Peyer's patch (tissue), 4 donors: Measurements from ENCODE around the gene TMEM179B. TPM values are rescaled to one million over a fixed set of nuclear protein-coding genes. Genes with fewer than 3 reads are reported as not detected.
"Not testable (repeated sequence)": the region's sequence is repeated elsewhere in the genome, so short reads cannot be mapped to it uniquely, and the experiment has no call there.

Experiments used
- DNase-seq, 3 donors: peaks; one replicate each; pipeline ENCODE4 v3.0.0-alpha.2; 2017 to 2019
- H3K27ac ChIP-seq, 4 donors: fragments of 200-600 bp; sonication (generic); one replicate each; pipeline ENCODE4 v1.5.1; 2016 to 2019
- H3K27me3 ChIP-seq, 2 donors: fragments of 200-600 bp; sonication (generic); one replicate each; pipeline ENCODE4 v1.5.1; 2019
- H3K36me3 ChIP-seq, 3 donors: fragments of 200-600 bp; sonication (generic); one replicate each; pipeline ENCODE4 v1.5.1; 2016 to 2019
- H3K4me1 ChIP-seq, 4 donors: fragments of 200-600 bp; sonication (generic); one replicate each; pipeline ENCODE4 v1.5.1; 2016 to 2019
- H3K4me3 ChIP-seq, 4 donors: fragments of 200-600 bp; sonication (generic); 1 replicate in 3 of 4; 2 replicates in 1 of 4; pipeline ENCODE4 v1.5.1; 2016 to 2019; ENCODE audit warnings: mild to moderate bottlenecking in 1 of 4
- H3K9me3 ChIP-seq, 4 donors: fragments of 200-600 bp; sonication (generic); one replicate each; pipeline ENCODE4 v1.5.1; 2016 to 2019; ENCODE audit warnings: mild to moderate bottlenecking in 1 of 4
- POLR2A ChIP-seq, 2 donors: fragments of 450-650 bp; IDR thresholded peaks; one replicate each; pipeline ENCODE4 v1.5.1; 2017; ENCODE audit warnings: antibody characterized with exemption in 2 of 2, mild to moderate bottlenecking in 2 of 2, moderate library complexity in 2 of 2
- total RNA-seq, 4 donors: library from RNA; depleted of rRNA; stranded (reverse); fragments of >200 nt; gene quantifications; one replicate each; pipeline ENCODE4 v1.1.0, GENCODE V29; 2016
- TF ChIP-seq, protein P1 (sequence below), 6 experiments: fragments of 450-650 bp in 4 of 6; fragments of 200-600 bp in 2 of 6; sonication (generic) in 1 of 6; IDR thresholded peaks; one replicate each; pipeline ENCODE4 v1.5.1; 2017 to 2019; ENCODE audit warnings: antibody characterized with exemption in 6 of 6, mild to moderate bottlenecking in 3 of 6, moderate library complexity in 1 of 6

The TMEM179B gene
- total RNA-seq, 4 donors from 2014 or later: 28.9 to 112 (median 83.6) TPM

DNA sequence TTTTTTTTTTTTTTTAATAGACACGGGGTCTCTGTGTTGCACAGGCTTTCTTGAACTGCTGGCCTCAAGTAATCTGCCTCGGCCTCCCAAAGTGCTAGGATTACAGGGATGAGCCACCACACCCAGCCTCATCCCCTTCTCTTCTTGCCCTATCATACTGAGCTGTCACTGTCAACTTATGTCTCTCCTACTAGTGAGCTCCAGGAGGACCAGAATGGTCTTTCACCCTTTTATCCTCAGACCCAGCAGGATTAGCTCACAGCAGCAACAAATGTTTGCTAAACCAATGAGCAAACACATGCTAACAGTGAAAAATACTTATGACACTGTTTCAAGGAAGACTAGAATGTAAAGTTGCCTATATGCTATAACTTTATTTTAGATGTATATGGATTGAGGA lies 24.5 kb downstream of the TMEM179B start:
- H3K4me3 ChIP-seq: no peak overlapping the region
- no peaks in the 10 kb centered on the region for H3K27me3 ChIP-seq
- H3K36me3 ChIP-seq: peaks cover 0 to 17% (median 0%) of the 10 kb centered on the region in 3 donors
- no peaks in the 10 kb centered on the region for H3K4me1 ChIP-seq
- DNase-seq: no peak
- H3K27ac ChIP-seq: no peak overlapping the region
- no peak for TF ChIP-seq POLR2A (IDR thresholded peaks at IDR 0.05)
- TF ChIP-seq, protein P1, sequence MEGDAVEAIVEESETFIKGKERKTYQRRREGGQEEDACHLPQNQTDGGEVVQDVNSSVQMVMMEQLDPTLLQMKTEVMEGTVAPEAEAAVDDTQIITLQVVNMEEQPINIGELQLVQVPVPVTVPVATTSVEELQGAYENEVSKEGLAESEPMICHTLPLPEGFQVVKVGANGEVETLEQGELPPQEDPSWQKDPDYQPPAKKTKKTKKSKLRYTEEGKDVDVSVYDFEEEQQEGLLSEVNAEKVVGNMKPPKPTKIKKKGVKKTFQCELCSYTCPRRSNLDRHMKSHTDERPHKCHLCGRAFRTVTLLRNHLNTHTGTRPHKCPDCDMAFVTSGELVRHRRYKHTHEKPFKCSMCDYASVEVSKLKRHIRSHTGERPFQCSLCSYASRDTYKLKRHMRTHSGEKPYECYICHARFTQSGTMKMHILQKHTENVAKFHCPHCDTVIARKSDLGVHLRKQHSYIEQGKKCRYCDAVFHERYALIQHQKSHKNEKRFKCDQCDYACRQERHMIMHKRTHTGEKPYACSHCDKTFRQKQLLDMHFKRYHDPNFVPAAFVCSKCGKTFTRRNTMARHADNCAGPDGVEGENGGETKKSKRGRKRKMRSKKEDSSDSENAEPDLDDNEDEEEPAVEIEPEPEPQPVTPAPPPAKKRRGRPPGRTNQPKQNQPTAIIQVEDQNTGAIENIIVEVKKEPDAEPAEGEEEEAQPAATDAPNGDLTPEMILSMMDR (IDR thresholded peaks at IDR 0.05): no peak
- no peaks in the 10 kb centered on the region for H3K9me3 ChIP-seq

DNA sequence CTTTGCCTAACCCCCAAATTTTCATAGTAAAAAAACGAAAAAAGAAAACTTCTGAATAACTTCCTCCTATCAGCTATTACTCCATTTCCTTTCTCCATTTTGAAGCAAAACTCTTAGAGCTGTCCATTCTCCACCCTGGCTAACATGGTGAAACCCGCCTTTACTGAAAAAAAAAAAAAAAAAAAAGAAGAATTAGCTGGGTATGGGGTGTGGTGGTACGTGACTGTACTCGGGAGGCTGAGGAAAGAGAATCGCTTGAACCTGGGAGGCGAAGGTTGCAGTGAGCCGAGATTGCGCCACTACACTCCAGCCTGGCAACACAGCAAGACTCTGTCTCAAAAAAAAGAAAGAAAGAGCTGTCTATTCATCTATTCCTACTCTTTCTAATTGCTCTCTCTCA lies 29.4 kb downstream of the TMEM179B start:
- peaks cover 0 to 55% (median 0%) of the 10 kb centered on the region in 3 donors for H3K36me3 ChIP-seq
- no peak for DNase-seq

DNA sequence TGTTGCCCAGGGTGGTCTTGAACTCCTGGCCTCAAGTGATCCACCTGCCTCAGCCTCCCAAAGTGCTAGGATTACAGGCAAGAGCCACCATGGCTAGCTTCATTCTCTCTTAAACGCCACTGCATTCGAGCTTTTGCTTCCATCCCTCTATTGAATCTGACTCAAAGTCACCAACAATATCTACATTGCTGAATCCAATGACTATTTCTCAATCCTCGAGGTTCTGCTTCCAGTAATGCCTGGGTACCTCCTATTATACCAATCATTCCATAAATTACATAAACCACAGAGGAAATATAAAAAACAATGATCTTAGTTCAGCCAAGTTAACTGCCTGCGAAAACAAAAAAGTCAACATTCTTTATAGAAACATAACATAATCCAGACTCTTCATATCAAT lies 29.9 kb downstream of the TMEM179B start:
- no peak for DNase-seq
- TF ChIP-seq POLR2A (IDR thresholded peaks at IDR 0.05): no peak
- TF ChIP-seq, protein P1 (IDR thresholded peaks at IDR 0.05): no peak
- Histone ChIP-seq H3K36me3 (peaks cover 0 to 61% (median 0%) of the 10 kb centered on the region in 3 donors), H3K27me3 (no peaks in the 10 kb centered on the region), H3K4me1 (no peaks in the 10 kb centered on the region), H3K4me3 (no peak overlapping the region), H3K27ac (no peak overlapping the region), H3K9me3 (no peaks in the 10 kb centered on the region)

More for the DNA sequence above, 29.4 kb downstream of the TMEM179B start:
- Histone ChIP-seq H3K4me3 (no peak overlapping the region), H3K9me3 (no peaks in the 10 kb centered on the region), H3K27ac (no peak overlapping the region), H3K4me1 (no peaks in the 10 kb centered on the region), H3K27me3 (no peaks in the 10 kb centered on the region)
- no peak for TF ChIP-seq POLR2A (IDR thresholded peaks at IDR 0.05)
- TF ChIP-seq, protein P1 (IDR thresholded peaks at IDR 0.05): no peak

DNA sequence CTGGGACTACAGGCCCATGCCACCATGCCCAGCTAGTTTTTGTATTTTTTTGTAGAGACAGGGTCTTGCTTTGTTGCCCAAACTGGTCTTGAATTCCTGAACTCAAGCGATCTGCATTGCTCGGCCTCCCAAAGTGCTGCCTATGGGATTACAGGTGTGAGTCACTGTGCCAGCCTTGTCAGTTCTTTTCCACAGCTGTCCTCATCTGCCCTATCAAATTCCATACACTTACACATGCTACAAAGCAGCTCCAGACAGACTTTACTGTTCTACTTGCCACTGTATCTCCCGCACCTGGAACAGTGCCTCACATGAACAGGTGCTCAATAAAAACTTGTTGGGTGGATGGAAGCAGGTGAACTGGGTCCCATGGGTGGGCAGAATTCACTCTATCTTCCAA lies 36.5 kb downstream of the TMEM179B start:
- TF ChIP-seq POLR2A (IDR thresholded peaks at IDR 0.05): no peak
- TF ChIP-seq, protein P1 (IDR thresholded peaks at IDR 0.05): no peak
- Histone ChIP-seq H3K27me3 (no peaks in the 10 kb centered on the region), H3K9me3 (no peaks in the 10 kb centered on the region), H3K36me3 (peaks cover 0 to 95% (median 3%) of the 10 kb centered on the region in 3 donors), H3K27ac (no peak overlapping the region), H3K4me3 (no peak overlapping the region), H3K4me1 (peaks cover 0 to 3% (median 0%) of the 10 kb centered on the region in 4 donors)
- no peak for DNase-seq

DNA sequence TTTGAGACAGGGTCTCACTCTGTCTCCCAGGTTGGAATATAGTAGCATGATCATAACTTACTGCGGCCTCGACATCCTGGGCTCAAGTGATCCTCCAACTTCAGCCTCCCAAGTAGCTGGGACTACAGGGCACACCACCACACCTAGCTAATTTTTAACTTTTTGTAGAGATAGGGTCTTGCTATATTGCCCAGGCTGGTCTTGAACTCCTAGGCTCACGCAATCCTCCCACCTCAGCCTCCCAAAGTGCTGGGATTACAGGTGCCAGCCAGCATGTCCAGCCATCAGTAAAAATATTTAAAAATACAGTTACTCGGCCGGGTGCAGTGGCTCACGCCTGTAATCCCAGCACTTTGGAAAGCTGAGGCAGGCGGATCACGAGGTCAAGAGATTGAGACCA lies 40.9 kb downstream of the TMEM179B start:
- peaks cover 0 to 33% (median 13%) of the 10 kb centered on the region in 4 donors for H3K4me1 ChIP-seq
- not testable (repeated sequence) for H3K27ac ChIP-seq, H3K9me3 ChIP-seq, DNase-seq, H3K27me3 ChIP-seq, H3K4me3 ChIP-seq
- peaks cover 0 to 54% (median 3%) of the 10 kb centered on the region in 3 donors for H3K36me3 ChIP-seq

DNA sequence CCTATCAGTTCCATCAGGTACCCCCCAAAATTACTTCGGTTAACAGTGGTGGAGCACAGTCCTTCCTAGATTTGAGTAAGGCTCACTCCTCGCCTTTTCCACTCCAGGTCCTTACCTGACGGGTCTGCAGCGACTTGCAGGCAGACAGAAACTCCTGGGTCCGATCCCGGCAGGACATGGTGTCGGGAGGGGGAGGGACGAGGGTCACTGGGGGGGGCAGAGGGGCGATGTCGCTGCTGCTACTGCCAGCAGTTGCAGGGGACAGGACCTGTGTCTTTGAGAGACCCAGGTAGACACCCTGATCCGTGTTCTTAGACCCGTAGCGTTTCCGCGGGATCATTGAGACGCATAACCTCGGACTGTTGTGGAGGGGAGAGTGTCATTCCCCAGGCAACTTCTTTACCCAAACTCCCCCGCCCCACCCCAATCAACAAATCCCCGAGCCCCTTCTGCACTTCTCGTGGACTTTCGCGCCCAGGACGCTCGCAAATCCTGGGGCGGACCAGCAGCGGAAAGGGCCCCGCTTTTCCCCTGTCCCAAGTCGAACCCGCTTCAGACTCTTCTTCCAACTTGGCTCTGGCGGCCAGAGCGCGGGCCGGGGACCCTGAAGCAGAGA lies 43.8 kb downstream of the TMEM179B start:
- Histone ChIP-seq H3K27ac (peak overlapping the region; percentile 86 to 100 (median 98)), H3K4me1 (peaks cover 0 to 46% (median 13%) of the 10 kb centered on the region in 4 donors), H3K27me3 (no peaks in the 10 kb centered on the region), H3K36me3 (peaks cover 0 to 45% (median 0%) of the 10 kb centered on the region in 3 donors), H3K9me3 (no peaks in the 10 kb centered on the region), H3K4me3 (peak overlapping the region; percentile 65 to 99 (median 86))
- DNase-seq: peak in 2 of 3 donors; percentile 49 to 50
- TF ChIP-seq, protein P1 (IDR thresholded peaks at IDR 0.05): no peak
- TF ChIP-seq POLR2A (IDR thresholded peaks at IDR 0.05): no peak
